Muscle of arm (tissue), 12 donors: Measurements from ENCODE around the gene ATP9B. TPM values are rescaled to one million over a fixed set of nuclear protein-coding genes. Genes with fewer than 3 reads are reported as not detected.
A peak's percentile ranks its signal among the peaks of the same experiment; 100 is the strongest.

Source experiments
- DNase-seq: peaks from one replicate; pipeline ENCODE4 v3.0.0-alpha.2; 2013
- polyA plus RNA-seq, 12 donors: library from polyadenylated mRNA; unstranded; fragments of 120-200 nt; gene quantifications; one replicate each; pipeline ENCODE4 v1.2.1, GENCODE V29; 2013; ENCODE audit not compliant: insufficient read length in 12 of 12

ATP9B gene
- polyA plus RNA-seq, 12 donors, result 12.6 to 39.8 (median 22.5) TPM; not detected in 1

- DNase-seq, result peak; percentile 73
Measured at GRCh38 chr18:79380816-79381806, 311.9 kb downstream of the ATP9B start.

GRCh38 chr18:79381811-79382311 is 312.7 kb downstream of the ATP9B start:
- DNase-seq, result no peak

GRCh38 chr18:79382681-79383387 is 313.6 kb downstream of the ATP9B start:
- no peak for DNase-seq

- no peak for DNase-seq
Measured at GRCh38 chr18:79383388-79384056, 314.3 kb downstream of the ATP9B start.

GRCh38 chr18:79384151-79384807 is 315.1 kb downstream of the ATP9B start:
- no peak for DNase-seq

- no peak for DNase-seq
Measured at GRCh38 chr18:79384834-79385233, 315.6 kb downstream of the ATP9B start.

- no peak for DNase-seq
Measured at GRCh38 chr18:79385326-79385707, 316.1 kb downstream of the ATP9B start.

GRCh38 chr18:79385708-79386341 is 316.6 kb downstream of the ATP9B start:
- no peak for DNase-seq

- DNase-seq, result no peak
Measured at GRCh38 chr18:79386547-79386946, 317.4 kb downstream of the ATP9B start.

GRCh38 chr18:79387214-79387613 is 318.0 kb downstream of the ATP9B start:
- DNase-seq, result no peak

GRCh38 chr18:79387615-79388014 is 318.4 kb downstream of the ATP9B start:
- DNase-seq, result no peak

GRCh38 chr18:79388043-79388442 is 318.8 kb downstream of the ATP9B start:
- no peak for DNase-seq

GRCh38 chr18:79389689-79390088 is 320.5 kb downstream of the ATP9B start:
- DNase-seq, result no peak

- DNase-seq, result no peak
Measured at GRCh38 chr18:79392226-79392625, 323.0 kb downstream of the ATP9B start.

- peak; percentile 60 for DNase-seq
Measured at GRCh38 chr18:79393181-79393634, 324.0 kb downstream of the ATP9B start.

- DNase-seq, result peak; percentile 95
Measured at GRCh38 chr18:79393635-79394533, 324.7 kb downstream of the ATP9B start.

- DNase-seq, result peak; percentile 94
Measured at GRCh38 chr18:79394534-79395307, 325.5 kb downstream of the ATP9B start.

- DNase-seq, result no peak
Measured at GRCh38 chr18:79395308-79395640, 326.1 kb downstream of the ATP9B start.

- peak; percentile 87 for DNase-seq
Measured at GRCh38 chr18:79395761-79396404, 326.7 kb downstream of the ATP9B start, which contains the start of gene NFATC1. Gene NFATC1, plus strand, starts transcription at chr18:79395930. Its CDS starts 295 bp downstream, at chr18:79396225.
